NCI-H774 (cell line): ENCODE data around the gene CNIH3.
"Not testable (repeated sequence)": the region's sequence is repeated elsewhere in the genome, so short reads cannot be mapped to it uniquely, and the experiment has no call there.

Experiments used
- DNase-seq: peaks from one replicate; lab custom pipeline; 2025; lab: John Stamatoyannopoulos, UW

CNIH3 gene

DNA sequence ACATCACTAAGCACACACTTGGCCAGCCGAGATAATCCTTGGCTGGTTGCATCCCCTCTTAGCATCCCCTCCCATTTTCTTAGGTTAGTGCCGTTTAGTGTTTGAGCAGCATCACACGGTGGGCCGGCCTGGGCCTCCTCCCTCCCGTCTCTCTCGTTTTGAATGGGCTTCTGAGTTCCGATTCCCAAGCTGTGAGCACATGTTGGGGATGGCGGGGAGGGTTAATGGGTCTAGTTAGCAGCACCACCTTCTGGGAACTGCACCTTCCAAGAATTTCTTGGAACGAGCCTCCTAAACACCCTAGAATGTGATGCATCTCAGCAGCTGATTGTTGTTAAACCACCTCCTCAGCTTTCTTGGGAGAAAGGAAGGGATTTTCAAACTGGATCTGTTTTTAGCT, 73.3 kb downstream of the CNIH3 start:
- DNase-seq: no peak

DNA sequence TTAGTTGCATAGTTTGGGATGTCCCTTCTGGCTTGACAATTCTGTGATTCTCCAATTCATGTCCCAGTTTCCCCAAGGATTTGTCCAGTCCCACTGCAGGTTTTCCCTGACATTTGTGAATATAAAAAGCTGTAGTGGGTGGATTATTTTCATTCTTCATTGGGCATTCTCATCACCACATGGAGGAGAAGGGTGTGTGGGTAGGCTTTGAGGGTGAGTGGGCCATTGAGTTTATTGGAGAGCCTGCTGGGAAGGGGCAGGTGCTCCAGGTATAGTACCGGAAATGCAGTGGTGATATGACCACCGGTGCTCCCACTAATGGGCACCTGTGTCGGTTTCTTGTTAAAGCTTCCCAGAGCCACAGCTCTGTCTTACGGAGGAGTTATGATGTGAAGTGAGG, 74.5 kb downstream of the CNIH3 start:
- no peak for DNase-seq

DNA sequence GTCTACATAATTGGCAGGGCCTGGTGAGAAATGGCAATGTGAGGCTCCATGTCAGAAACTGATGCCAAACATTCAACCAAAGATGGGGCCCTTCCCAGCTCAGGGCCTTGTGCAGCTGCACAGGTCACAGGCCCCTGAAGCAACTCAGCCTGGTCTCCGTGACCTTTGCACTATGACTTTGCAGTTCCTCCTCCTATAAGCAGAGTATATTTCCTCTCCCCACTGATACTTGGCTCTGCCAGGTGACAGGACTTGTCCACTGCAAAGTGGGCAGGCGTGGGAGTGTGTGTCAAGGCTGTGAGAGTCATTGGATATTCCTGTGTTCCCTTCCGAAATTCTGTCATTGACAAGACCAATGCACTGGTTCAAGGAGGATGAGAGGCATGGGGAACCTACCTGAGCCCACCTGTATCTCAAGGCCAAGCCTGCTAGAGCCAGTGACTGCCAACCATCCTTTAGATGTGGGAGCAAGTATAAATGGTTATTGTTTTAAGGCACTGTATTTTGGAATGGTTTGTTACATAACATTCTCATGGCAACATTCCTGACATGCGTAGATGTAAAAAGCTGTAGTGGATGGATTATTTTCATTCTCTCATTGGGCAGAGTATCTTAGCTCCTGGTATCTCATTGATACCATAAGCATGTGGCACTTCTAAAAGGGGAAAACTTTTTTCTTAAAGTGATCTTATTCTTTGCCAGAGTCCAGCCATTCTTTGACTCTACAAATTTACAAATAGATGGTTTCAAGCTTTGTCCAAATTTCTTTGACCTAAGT, 75.2 kb downstream of the CNIH3 start:
- no peak for DNase-seq

DNA sequence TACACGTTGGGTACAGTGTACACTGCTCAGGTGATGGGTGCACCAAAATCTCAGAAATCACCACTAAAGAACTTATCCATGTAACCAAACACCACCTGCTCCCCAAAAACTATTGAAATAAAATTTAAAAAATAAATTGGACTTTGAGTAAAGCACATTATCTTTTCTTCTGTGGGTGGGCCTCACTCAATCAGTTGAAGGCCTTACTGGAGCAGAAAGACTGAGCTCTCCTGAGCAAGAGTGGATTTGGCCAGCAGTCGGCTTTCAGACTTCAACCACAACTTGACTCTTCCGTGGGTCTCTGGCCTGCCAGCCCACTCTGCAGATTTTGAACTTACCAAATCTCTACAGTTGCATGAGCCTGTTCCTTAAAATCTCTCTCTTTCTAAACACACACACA, 78.9 kb downstream of the CNIH3 start:
- no peak for DNase-seq

DNA sequence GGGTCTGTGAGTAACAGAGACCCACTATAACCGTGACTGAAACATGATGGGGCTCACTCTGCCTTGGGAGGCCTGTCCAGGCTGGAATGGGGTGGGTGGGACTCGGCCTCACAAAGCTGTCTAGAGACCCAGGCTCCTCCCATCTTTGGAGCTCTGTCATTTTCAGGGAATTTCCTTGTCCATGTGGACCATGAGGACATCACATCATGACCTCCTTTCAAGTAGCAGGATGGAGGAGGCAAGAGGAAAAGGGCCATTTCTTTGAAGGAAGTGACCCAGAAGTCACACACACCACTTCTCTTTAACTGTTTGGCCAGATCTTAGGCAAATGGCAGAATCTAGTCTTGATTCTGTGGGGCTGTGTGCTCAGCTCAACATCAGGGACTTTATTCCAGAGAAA, 79.9 kb downstream of the CNIH3 start:
- no peak for DNase-seq

GRCh38 chr1:224696891-224697765, 81.0 kb downstream of the CNIH3 start:
- DNase-seq: no peak

GRCh38 chr1:224698015-224698451, 81.9 kb downstream of the CNIH3 start:
- DNase-seq: no peak

GRCh38 chr1:224700918-224701531, 84.9 kb downstream of the CNIH3 start:
- no peak for DNase-seq

DNA sequence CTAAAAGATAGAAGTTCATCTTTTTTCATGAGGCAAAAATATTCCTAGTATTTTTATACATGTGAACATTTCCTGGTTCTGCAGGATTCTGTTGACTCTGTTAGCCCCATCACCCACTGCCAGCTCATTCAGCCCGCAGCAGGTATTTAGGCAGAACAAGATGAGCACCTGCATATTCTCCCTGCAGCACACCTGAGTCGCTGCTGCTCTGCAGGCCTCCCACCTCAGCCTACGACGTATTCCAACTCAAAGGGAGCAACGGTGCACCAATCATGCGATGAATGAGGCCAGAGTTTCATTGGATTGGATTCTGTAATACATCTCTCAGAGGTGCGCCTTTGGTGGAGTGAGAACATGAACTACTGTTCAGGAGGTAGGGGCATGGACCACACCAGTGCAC, 87.6 kb downstream of the CNIH3 start:
- no peak for DNase-seq

GRCh38 chr1:224704107-224704735, 88.1 kb downstream of the CNIH3 start:
- DNase-seq: no peak

DNA sequence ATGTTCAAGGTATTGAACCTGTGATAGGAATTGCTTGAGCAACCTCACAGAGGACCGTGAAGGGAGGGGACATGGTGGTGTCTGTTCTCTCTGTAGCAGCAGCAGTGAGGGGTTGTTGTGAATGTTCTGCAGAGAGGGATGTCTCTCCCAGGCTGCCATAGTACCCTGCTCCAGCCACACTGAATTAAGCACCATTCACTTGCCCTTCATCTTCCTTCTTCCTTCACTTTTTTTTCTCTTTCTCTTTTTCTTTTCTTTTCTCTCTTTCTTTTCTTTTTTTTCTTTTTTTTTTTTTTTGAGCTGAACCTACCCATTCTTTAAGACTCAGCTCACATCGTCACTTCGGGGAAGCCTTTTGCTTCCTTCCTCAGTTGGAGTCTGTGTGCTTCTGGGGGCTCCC, 89.5 kb downstream of the CNIH3 start:
- no peak for DNase-seq

- DNase-seq: no peak
Observed at GRCh38 chr1:224707843-224708725, 92.0 kb downstream of the CNIH3 start.

GRCh38 chr1:224710196-224710595, 94.1 kb downstream of the CNIH3 start:
- DNase-seq: no peak

DNA sequence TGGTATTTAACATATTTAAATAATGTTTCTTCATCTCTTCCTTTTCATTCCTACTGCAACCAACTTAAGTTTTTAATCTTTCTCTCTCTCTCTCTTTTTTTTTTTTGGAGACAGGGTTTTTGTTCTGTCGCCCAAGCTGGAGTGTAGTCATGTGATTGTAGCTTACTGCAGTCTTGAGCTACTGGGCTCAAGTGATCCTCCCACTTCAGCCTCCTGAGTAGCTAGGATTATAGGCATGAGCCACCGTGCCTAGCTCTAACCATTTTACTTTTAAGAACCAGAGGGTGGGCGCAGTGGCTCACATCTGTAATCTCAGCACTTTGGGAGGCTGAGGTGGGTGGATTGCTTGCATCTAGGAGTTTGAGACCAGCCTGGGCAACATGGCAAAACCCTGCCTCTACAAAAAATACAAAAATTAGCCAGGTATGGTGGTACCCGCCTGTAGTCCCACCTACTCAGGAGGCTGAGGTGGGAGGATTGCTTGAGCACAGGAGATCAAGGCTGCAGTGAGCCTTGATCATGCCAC, 95.2 kb downstream of the CNIH3 start:
- not testable (repeated sequence) for DNase-seq

GRCh38 chr1:224711876-224712275, 95.8 kb downstream of the CNIH3 start:
- DNase-seq: no peak

GRCh38 chr1:224713228-224713627, 97.1 kb downstream of the CNIH3 start:
- no peak for DNase-seq

DNA sequence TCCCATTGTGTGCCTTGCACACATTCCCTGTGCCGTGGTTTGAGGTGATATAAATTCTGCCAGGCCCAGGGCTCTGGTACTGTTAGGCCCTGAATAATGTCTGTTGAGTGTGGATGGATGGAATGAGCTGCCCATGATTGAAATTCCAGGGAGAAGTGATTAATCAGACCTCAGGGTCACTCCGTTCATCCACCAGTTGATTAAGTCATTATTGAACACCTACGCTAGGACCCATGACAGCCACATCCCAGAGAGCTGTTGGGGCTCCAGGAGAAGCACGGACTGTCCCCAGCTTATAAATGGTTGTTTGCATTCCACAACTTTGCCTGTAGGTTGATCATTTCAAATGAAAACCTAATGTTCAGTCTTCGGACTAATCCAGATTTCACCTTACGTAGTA, 98.4 kb downstream of the CNIH3 start:
- no peak for DNase-seq

GRCh38 chr1:224718470-224719053, 102.4 kb downstream of the CNIH3 start:
- DNase-seq: no peak

GRCh38 chr1:224719716-224720115, 103.6 kb downstream of the CNIH3 start:
- no peak for DNase-seq

- DNase-seq: peak; percentile 66
Observed at GRCh38 chr1:224720216-224720615, 104.1 kb downstream of the CNIH3 start.

GRCh38 chr1:224721000-224721399, 104.9 kb downstream of the CNIH3 start:
- DNase-seq: peak; percentile 85
